ENCODE data around the gene MAP1LC3A. TPM values are rescaled to one million over a fixed set of nuclear protein-coding genes. Genes with fewer than 3 reads are reported as not detected.

MAP1LC3A gene
- total RNA-seq, 1 donor from 2014 or later, result 42.2 TPM

- no peak for TF ChIP-seq CTCF (IDR thresholded peaks at IDR 0.05; ENCODE audit: unreplicated experiment)
- DNase-seq (ENCODE audit: low spot score in 2 of 2, unreplicated experiment in 2 of 2), result no peak
These were observed 17.1 kb upstream of the MAP1LC3A start for GRCh38 chr20:34541264-34541901.

GRCh38 chr20:34541917-34542316 lies 16.6 kb upstream of the MAP1LC3A start:
- no peak for TF ChIP-seq CTCF (IDR thresholded peaks at IDR 0.05; ENCODE audit: unreplicated experiment)

More at GRCh38 chr20:34541264-34541901, 17.1 kb upstream of the MAP1LC3A start:
- Mint-ChIP-seq H3K9me3 (no peaks in the 10 kb centered on the region), H3K27me3 (ENCODE audit: low read depth) (no peaks in the 10 kb centered on the region), H3K4me1 (peaks cover 15% of the 10 kb centered on the region), H3K4me3 (no peak overlapping the region), H3K36me3 (peaks cover 28% of the 10 kb centered on the region), H3K27ac (peak overlapping the region; percentile 43)

GRCh38 chr20:34542439-34542838 lies 16.1 kb upstream of the MAP1LC3A start:
- Mint-ChIP-seq H3K36me3 (peaks cover 19% of the 10 kb centered on the region), H3K4me3 (no peak overlapping the region), H3K4me1 (peaks cover 15% of the 10 kb centered on the region), H3K27me3 (ENCODE audit: low read depth) (no peaks in the 10 kb centered on the region), H3K9me3 (no peaks in the 10 kb centered on the region), H3K27ac (no peak overlapping the region)
- no peak for TF ChIP-seq CTCF (IDR thresholded peaks at IDR 0.05; ENCODE audit: unreplicated experiment)
- no peak for DNase-seq (ENCODE audit: low spot score in 2 of 2, unreplicated experiment in 2 of 2)

More at GRCh38 chr20:34541917-34542316, 16.6 kb upstream of the MAP1LC3A start:
- peaks cover 15% of the 10 kb centered on the region for H3K4me1 Mint-ChIP-seq
- no peaks in the 10 kb centered on the region for H3K9me3 Mint-ChIP-seq
- DNase-seq (ENCODE audit: low spot score in 2 of 2, unreplicated experiment in 2 of 2), result no peak
- H3K27me3 Mint-ChIP-seq (ENCODE audit: low read depth), result no peaks in the 10 kb centered on the region
- peaks cover 24% of the 10 kb centered on the region for H3K36me3 Mint-ChIP-seq
- H3K4me3 Mint-ChIP-seq, result no peak overlapping the region
- H3K27ac Mint-ChIP-seq, result no peak overlapping the region

- Mint-ChIP-seq H3K36me3 (peaks cover 19% of the 10 kb centered on the region), H3K27ac (no peak overlapping the region), H3K27me3 (ENCODE audit: low read depth) (no peaks in the 10 kb centered on the region), H3K4me3 (no peak overlapping the region), H3K4me1 (peaks cover 15% of the 10 kb centered on the region), H3K9me3 (no peaks in the 10 kb centered on the region)
- no peak for DNase-seq (ENCODE audit: low spot score in 2 of 2, unreplicated experiment in 2 of 2)
- TF ChIP-seq CTCF (IDR thresholded peaks at IDR 0.05; ENCODE audit: unreplicated experiment), result no peak
These were observed 15.0 kb upstream of the MAP1LC3A start for GRCh38 chr20:34543463-34544056.

- no peak for TF ChIP-seq CTCF (IDR thresholded peaks at IDR 0.05; ENCODE audit: unreplicated experiment)
- Mint-ChIP-seq H3K9me3 (no peaks in the 10 kb centered on the region), H3K4me3 (peak overlapping the region; percentile 6), H3K27me3 (ENCODE audit: low read depth) (no peaks in the 10 kb centered on the region), H3K36me3 (peaks cover 19% of the 10 kb centered on the region), H3K4me1 (peaks cover 16% of the 10 kb centered on the region), H3K27ac (peak overlapping the region; percentile 9)
- no peak for DNase-seq (ENCODE audit: low spot score in 2 of 2, unreplicated experiment in 2 of 2)
These were observed 14.3 kb upstream of the MAP1LC3A start for GRCh38 chr20:34544109-34544796.
